Liver (tissue), 3 donors: ENCODE results near the gene RASSF1.

Source experiments
- CTCF ChIP-seq: fragments of 150-350 bp; IDR thresholded peaks from 2 replicates; pipeline ENCODE4 v1.5.1; 2017; ENCODE audit warnings: improper control_type of control experiment, low read depth, low read length; ENCODE audit not compliant: missing input control
- TAF1 ChIP-seq: conservative IDR thresholded peaks from 2 replicates; pipeline ENCODE4 v1.6.1; 2016; ENCODE audit warnings: antibody characterized with exemption, mild to moderate bottlenecking
- donor health status: healthy.
- donor health status: healthy.

- TF ChIP-seq CTCF: no peak
- TF ChIP-seq TAF1: no peak
Measured at GRCh38 chr3:50381383-50381782, 40.7 kb upstream of the RASSF1 start.
